Progenitor cell of endocrine pancreas (in vitro differentiated cells): ENCODE measurements around the gene BORCS6. TPM values are rescaled to one million over a fixed set of nuclear protein-coding genes. Genes with fewer than 3 reads are reported as not detected.

Experiments used
- DNase-seq: peaks from one replicate; pipeline ENCODE4 v3.0.0; 2021; ENCODE audit warnings: low spot score; ENCODE audit not compliant: unreplicated experiment
- H3K27ac Mint-ChIP-seq: 2 replicates; pipeline ENCODE4 v1.8.0; 2021; ENCODE audit warnings: mild to moderate bottlenecking, moderate library complexity, mixed read lengths
- H3K27me3 Mint-ChIP-seq: 2 replicates; pipeline ENCODE4 v1.8.0; 2021; ENCODE audit warnings: mixed read lengths
- H3K36me3 Mint-ChIP-seq: 2 replicates; pipeline ENCODE4 v1.8.0; 2022; ENCODE audit warnings: mixed read lengths; ENCODE audit not compliant: insufficient read depth
- H3K4me1 Mint-ChIP-seq: 2 replicates; pipeline ENCODE4 v1.8.0; 2021; ENCODE audit warnings: low read depth, mixed read lengths
- H3K4me3 Mint-ChIP-seq: 2 replicates; pipeline ENCODE4 v1.8.0; 2021; ENCODE audit warnings: low read depth, mild to moderate bottlenecking, moderate library complexity, mixed read lengths
- H3K9me3 Mint-ChIP-seq: 2 replicates; pipeline ENCODE4 v1.8.0; 2021; ENCODE audit warnings: low read depth, mixed read lengths
- CTCF ChIP-seq: fragments of 200-600 bp; sonication (generic); IDR thresholded peaks from one replicate; pipeline ENCODE4 v1.5.0; 2021; ENCODE audit warnings: antibody characterized with exemption, mild to moderate bottlenecking; ENCODE audit not compliant: unreplicated experiment
- total RNA-seq: library from RNA; stranded (reverse); gene quantifications from 2 replicates; pipeline ENCODE4 v1.2.1, GENCODE V29; 2021

Gene BORCS6
- total RNA-seq, 1 donor from 2014 or later: 5.2 TPM

- DNase-seq: peak; percentile 97
- peaks cover 23% of the 10 kb centered on the region for H3K4me1 Mint-ChIP-seq
- peaks cover 9% of the 10 kb centered on the region for H3K36me3 Mint-ChIP-seq
- H3K4me3 Mint-ChIP-seq: no peak overlapping the region
- no peak overlapping the region for H3K27ac Mint-ChIP-seq
- TF ChIP-seq CTCF: no peak
- H3K9me3 Mint-ChIP-seq: no peaks in the 10 kb centered on the region
- no peaks in the 10 kb centered on the region for H3K27me3 Mint-ChIP-seq
These were observed 33.6 kb downstream of the BORCS6 start for GRCh38 chr17:8156246-8156992.

- H3K27ac Mint-ChIP-seq: no peak overlapping the region
- H3K4me3 Mint-ChIP-seq: no peak overlapping the region
- peaks cover 9% of the 10 kb centered on the region for H3K36me3 Mint-ChIP-seq
- TF ChIP-seq CTCF: no peak
- no peak for DNase-seq
- no peaks in the 10 kb centered on the region for H3K9me3 Mint-ChIP-seq
- H3K27me3 Mint-ChIP-seq: no peaks in the 10 kb centered on the region
- H3K4me1 Mint-ChIP-seq: peaks cover 21% of the 10 kb centered on the region
These were observed 34.1 kb downstream of the BORCS6 start for GRCh38 chr17:8155996-8156245.

- no peaks in the 10 kb centered on the region for H3K9me3 Mint-ChIP-seq
- no peak for DNase-seq
- H3K4me1 Mint-ChIP-seq: peaks cover 19% of the 10 kb centered on the region
- H3K36me3 Mint-ChIP-seq: peaks cover 9% of the 10 kb centered on the region
- H3K4me3 Mint-ChIP-seq: no peak overlapping the region
- TF ChIP-seq CTCF: no peak
- H3K27me3 Mint-ChIP-seq: no peaks in the 10 kb centered on the region
- H3K27ac Mint-ChIP-seq: no peak overlapping the region
These were observed 34.6 kb downstream of the BORCS6 start for GRCh38 chr17:8155231-8155995.

- no peaks in the 10 kb centered on the region for H3K9me3 Mint-ChIP-seq
- no peak for DNase-seq
- H3K27me3 Mint-ChIP-seq: no peaks in the 10 kb centered on the region
- H3K4me1 Mint-ChIP-seq: peaks cover 16% of the 10 kb centered on the region
- peak overlapping the region; percentile 8 for H3K4me3 Mint-ChIP-seq
- H3K36me3 Mint-ChIP-seq: peaks cover 6% of the 10 kb centered on the region
- H3K27ac Mint-ChIP-seq: peak overlapping the region; percentile 88
- no peak for TF ChIP-seq CTCF
These were observed 35.3 kb downstream of the BORCS6 start for GRCh38 chr17:8154608-8155155.

- H3K27me3 Mint-ChIP-seq: no peaks in the 10 kb centered on the region
- no peaks in the 10 kb centered on the region for H3K9me3 Mint-ChIP-seq
- peak; percentile 54 for DNase-seq
- H3K36me3 Mint-ChIP-seq: peaks cover 6% of the 10 kb centered on the region
- no peak for TF ChIP-seq CTCF
- peak overlapping the region; percentile 97 for H3K27ac Mint-ChIP-seq
- peaks cover 16% of the 10 kb centered on the region for H3K4me1 Mint-ChIP-seq
- peak overlapping the region; percentile 39 for H3K4me3 Mint-ChIP-seq
These were observed 35.9 kb downstream of the BORCS6 start for GRCh38 chr17:8153957-8154607.
